ENCODE data around the gene CDH4.

Gene CDH4

GRCh38 chr20:61868006-61868405 lies 615.9 kb downstream of the CDH4 start:
- H3K4me3 ChIP-seq (ENCODE audit: low read depth, low read length) = no peak overlapping the region
- POLR2A ChIA-PET = no interaction called here
- no peak for TF ChIP-seq ZNF394 (tag by site-specific recombination; IDR thresholded peaks at IDR 0.05; ENCODE audit: borderline replicate concordance)
- TF ChIP-seq ZNF626 (tag by site-specific recombination; IDR thresholded peaks at IDR 0.05) = no peak
- TF ChIP-seq, protein P1, sequence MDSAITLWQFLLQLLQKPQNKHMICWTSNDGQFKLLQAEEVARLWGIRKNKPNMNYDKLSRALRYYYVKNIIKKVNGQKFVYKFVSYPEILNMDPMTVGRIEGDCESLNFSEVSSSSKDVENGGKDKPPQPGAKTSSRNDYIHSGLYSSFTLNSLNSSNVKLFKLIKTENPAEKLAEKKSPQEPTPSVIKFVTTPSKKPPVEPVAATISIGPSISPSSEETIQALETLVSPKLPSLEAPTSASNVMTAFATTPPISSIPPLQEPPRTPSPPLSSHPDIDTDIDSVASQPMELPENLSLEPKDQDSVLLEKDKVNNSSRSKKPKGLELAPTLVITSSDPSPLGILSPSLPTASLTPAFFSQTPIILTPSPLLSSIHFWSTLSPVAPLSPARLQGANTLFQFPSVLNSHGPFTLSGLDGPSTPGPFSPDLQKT (IDR thresholded peaks at IDR 0.05; ENCODE audit: borderline replicate concordance, low read depth, low read length) = no peak
- TF ChIP-seq ZNF473 (tag by site-specific recombination; IDR thresholded peaks at IDR 0.05) = no peak
- H3K4me1 ChIP-seq (ENCODE audit: control insufficient read depth, insufficient read depth, low read length) = no peaks in the 10 kb centered on the region
- CTCF ChIA-PET = interaction anchor here (1.4 kb wide), 1 partner anchor 28 kb away, joined by 6 read pairs; no protein-coding TSS in a partner anchor
- H3K36me3 ChIP-seq (ENCODE audit: control insufficient read depth in 2 of 2, insufficient read depth in 1 of 2, low read length in 2 of 2) = no peaks in the 10 kb centered on the region
- H3K9me3 ChIP-seq (ENCODE audit: control insufficient read depth, insufficient read depth, low read depth, low read length) = no peaks in the 10 kb centered on the region
- no peak overlapping the region for H3K27ac ChIP-seq (ENCODE audit: extremely low read depth, low read depth, low read length)

DNA sequence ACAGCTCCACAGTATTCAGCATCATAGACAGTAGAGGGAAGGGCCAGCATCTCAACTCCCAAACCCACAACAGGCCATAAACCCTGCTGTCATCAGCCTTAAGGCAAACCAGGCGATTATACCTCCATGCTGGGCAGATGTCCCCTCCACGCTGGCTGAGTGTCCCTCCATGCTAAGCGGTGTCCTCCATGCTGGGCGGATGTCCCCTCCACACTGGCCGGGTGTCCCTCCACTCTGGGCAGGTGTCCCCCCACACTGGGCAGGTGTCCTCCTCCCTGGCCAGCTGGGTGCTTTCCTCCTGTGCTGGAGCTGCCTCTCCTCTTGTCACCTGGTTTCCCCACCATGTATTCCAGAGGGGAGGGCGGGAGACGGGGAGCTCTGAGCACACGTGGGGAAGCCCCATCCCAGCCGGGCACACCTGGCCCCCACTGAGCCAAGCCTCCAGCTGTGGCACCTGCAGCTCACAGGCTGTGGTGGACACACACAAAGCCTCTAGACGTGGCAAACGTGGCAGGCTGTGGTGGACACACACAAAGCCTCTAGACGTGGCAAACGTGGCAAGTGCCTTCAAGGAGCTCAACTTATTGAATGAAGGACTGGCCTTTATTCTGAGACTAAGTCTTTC lies 616.5 kb downstream of the CDH4 start:
- Histone ChIP-seq H3K9me3 (ENCODE audit: control insufficient read depth, insufficient read depth, low read depth, low read length) (no peaks in the 10 kb centered on the region), H3K4me1 (ENCODE audit: control insufficient read depth, insufficient read depth, low read length) (no peaks in the 10 kb centered on the region), H3K27ac (ENCODE audit: extremely low read depth, low read depth, low read length) (no peak overlapping the region), H3K36me3 (ENCODE audit: control insufficient read depth in 2 of 2, insufficient read depth in 1 of 2, low read length in 2 of 2) (no peaks in the 10 kb centered on the region), H3K4me3 (ENCODE audit: low read depth, low read length) (no peak overlapping the region)
- ChIA-PET POLR2A (no interaction called here), CTCF (interaction anchor here (0.7 to 1.4 kb wide), 3 partner anchors 28 to 1643 kb away, joined by 3 to 6 read pairs (median 4); no protein-coding TSS in a partner anchor)
- TF ChIP-seq ZNF335 (tag by site-specific recombination; conservative IDR thresholded peaks at IDR 0.05) = no peak
- no peak for TF ChIP-seq PRDM1 (tag by site-specific recombination; IDR thresholded peaks at IDR 0.05)
- no peak for TF ChIP-seq KLF16 (tag by site-specific recombination; IDR thresholded peaks at IDR 0.05)
- TF ChIP-seq, protein P2, sequence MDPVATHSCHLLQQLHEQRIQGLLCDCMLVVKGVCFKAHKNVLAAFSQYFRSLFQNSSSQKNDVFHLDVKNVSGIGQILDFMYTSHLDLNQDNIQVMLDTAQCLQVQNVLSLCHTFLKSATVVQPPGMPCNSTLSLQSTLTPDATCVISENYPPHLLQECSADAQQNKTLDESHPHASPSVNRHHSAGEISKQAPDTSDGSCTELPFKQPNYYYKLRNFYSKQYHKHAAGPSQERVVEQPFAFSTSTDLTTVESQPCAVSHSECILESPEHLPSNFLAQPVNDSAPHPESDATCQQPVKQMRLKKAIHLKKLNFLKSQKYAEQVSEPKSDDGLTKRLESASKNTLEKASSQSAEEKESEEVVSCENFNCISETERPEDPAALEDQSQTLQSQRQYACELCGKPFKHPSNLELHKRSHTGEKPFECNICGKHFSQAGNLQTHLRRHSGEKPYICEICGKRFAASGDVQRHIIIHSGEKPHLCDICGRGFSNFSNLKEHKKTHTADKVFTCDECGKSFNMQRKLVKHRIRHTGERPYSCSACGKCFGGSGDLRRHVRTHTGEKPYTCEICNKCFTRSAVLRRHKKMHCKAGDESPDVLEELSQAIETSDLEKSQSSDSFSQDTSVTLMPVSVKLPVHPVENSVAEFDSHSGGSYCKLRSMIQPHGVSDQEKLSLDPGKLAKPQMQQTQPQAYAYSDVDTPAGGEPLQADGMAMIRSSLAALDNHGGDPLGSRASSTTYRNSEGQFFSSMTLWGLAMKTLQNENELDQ (tag by site-specific recombination; IDR thresholded peaks at IDR 0.05; ENCODE audit: low read depth) = no peak
- TF ChIP-seq GLIS1 (tag by site-specific recombination; IDR thresholded peaks at IDR 0.05) = no peak
- no peak for TF ChIP-seq ZNF777 (tag by site-specific recombination; IDR thresholded peaks at IDR 0.05; ENCODE audit: borderline replicate concordance)
- no peak for TF ChIP-seq ZNF416 (tag by site-specific recombination; IDR thresholded peaks at IDR 0.05)
- no peak for TF ChIP-seq ZBTB20 (tag by site-specific recombination; IDR thresholded peaks at IDR 0.05)
- no peak for TF ChIP-seq ZNF658 (tag by site-specific recombination; IDR thresholded peaks at IDR 0.05)
- TF ChIP-seq ZNF350 (tag by site-specific recombination; IDR thresholded peaks at IDR 0.05) = no peak
- no peak for TF ChIP-seq ATF2 (tag by site-specific recombination; IDR thresholded peaks at IDR 0.05; ENCODE audit: low read depth)
- no peak for TF ChIP-seq ZNF623 (tag by site-specific recombination; IDR thresholded peaks at IDR 0.05)
- TF ChIP-seq SP7 (tag by site-specific recombination; IDR thresholded peaks at IDR 0.05) = no peak
- TF ChIP-seq ZNF133 (tag by site-specific recombination; IDR thresholded peaks at IDR 0.05) = no peak
